GM18498 (cell line): ENCODE measurements around the gene LRRC4C.

Source experiments
- ATAC-seq: cut with Tn5 transposase; IDR thresholded peaks from one replicate; pipeline ENCODE4 v1.9.1; 2021; ENCODE audit warnings: mild to moderate bottlenecking, moderate library complexity; ENCODE audit not compliant: unreplicated experiment

Gene LRRC4C

DNA sequence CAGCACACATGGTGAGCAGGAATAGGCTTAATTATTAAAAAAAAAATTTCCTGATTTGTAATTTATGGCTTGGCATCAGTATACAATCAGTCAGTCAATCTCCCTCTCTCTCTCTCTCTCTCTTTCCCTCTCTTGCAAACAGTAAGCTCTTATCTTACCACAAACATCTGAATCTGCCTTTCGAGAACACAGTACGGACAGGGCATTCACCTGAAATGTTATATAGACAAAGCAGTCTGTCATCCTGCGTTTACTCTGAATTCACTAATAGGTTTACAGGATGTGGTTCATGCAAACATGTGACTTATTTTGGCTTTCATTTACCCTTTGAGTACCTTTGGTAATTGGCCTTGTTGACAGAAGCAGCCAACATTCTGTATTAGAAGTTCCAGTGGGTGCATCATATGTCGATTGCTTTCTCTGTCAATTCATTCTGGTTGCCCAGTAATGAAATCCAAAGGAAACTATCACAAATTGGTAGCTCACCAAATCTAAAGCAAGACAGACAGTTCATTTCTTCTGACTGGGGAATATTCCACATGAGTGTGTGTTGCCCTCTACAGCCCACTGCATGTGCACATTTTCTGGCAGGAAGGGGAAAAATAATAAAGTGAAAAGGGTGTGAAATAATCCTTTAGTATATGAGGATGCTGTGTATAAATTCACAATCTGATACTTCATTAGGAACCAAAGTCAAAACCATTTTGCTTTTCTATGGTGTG lies 1058.2 kb downstream of the LRRC4C start:
- no peak for ATAC-seq

DNA sequence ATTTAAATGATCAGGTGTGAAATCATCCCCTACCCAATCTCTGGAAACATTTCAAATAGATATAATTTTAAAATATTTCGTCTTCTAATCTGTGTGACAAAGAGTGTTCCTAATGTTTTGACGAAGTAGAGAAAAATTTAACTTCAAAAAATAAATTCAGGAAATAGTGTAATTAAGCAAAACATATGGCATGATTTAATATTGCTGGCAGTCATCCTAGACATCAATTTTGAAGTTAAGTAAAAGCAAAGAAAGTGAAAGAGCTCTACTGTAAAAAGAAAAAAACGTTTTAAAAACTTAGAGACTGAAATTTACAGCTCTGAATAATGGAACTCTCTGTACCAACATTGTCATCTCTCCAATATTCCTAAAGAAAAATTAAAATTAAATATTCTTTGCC lies 1062.3 kb downstream of the LRRC4C start:
- no peak for ATAC-seq

DNA sequence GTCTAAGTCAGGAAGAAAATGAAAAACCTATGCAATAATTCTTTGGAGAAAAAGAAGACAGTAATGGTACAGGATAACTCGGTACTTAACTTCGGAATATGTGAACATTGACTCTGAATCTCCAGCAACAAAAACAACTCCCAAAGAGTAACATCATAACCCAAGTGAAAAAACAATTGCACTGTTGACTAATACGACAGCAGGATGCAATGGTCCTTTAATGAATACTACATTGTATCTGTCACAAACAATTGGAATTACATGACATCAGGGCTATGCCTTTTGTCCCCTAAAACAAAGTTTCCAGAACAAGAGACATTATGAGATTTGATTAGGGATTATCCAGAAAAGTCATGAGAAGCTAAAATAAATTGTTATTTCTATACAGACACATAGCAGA lies 1065.9 kb downstream of the LRRC4C start:
- no peak for ATAC-seq

DNA sequence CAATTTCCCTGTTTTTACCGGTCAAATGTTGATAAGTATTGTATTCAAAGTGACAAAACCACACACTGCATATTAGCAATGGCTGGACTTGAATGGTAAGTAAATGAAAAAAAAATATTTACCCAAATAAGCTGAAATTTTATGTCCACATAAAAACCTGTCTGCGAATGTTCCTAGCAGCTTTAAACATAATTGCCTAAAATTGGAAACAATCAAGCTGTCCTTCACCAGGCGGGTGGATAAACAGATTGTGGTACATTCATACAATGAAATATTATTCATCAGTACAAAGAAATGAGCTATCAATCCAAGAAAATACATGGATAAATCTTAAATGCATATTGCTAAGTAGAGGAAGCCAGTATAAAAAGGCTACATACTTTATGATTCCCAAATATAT lies 1067.8 kb downstream of the LRRC4C start:
- no peak for ATAC-seq

DNA sequence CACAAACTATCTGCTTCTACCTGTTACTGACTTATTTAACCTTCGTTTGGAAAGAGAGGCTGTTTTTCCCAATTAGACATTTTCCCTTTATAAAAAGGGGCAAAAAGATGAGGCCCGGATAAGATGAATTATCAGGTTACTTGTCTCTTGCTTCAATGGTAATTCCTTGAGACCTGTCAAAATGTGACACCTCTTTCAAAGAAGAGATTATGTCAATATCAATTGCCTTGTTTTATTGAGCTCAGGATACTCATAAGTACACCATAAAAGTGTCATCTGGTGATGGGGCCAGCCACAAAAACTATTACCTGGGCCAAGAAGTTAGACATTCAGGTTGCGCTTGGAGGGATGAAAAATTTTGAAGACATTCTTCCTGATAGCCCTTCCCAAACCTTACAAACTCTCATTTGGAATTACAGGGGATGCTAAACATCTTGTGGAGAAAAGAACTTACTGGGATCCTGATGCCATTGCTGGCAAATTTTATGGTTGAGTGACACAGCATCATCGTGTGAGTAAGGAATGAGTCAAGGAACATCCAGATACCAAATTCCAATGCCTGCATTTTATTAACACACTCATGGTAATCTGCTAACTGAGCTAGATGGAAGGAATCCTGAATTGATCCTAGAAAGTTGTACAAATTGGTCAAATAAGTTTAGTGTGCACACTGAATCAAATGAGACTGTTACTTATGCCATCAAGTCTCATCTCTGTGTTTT lies 1071.2 kb downstream of the LRRC4C start:
- no peak for ATAC-seq

DNA sequence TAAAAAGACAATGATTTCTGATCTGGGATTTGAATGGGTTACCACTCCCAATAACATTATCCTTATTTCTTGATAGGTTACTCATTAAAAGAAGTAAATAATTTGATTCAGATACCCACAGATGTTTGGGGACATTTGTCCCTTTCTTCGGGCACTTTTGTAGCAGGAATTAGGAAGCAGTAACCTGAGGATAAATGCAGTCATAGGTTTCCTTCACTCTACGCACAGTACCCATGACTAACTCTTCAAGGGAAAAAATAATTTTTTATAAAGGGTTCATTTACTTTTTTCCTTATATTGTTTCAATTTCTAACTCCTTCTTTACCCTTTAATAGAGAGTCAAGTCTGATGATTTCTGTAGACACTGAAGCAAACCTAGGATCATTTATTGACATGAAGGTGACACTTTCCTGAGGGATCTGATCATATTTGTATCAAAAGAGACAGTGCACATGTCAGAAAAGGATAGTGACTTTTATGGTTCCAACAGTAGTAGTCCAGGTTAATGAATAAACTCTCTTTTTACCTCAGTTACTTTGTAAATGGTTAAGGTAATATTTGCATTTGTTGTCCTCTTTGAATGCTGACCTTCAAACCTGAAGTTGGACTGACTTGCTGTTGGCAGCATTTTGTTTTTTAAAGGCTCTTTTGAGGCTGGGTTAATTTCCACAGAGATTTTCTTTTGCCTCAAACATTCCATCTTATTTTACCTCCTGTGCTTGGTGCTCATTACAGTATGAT lies 1072.0 kb downstream of the LRRC4C start:
- ATAC-seq: no peak

DNA sequence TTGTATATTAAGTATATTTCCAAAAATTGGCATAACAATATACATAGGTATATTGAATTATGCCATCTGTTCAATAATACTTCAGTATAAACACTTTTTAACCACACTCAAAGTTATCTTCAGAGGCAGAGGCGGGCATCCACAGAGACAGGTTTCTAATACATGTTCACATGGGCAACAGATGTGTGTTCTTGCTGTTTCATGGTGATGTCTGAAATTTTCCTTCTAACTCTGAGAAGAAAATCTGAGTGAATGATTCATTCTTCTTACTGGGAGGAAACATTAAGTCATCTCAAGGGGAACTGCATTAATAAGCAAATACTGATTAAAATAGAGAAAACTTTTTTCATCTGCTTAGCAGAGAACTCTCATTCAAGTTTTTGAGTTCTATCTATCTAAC lies 1074.5 kb downstream of the LRRC4C start:
- ATAC-seq: no peak

DNA sequence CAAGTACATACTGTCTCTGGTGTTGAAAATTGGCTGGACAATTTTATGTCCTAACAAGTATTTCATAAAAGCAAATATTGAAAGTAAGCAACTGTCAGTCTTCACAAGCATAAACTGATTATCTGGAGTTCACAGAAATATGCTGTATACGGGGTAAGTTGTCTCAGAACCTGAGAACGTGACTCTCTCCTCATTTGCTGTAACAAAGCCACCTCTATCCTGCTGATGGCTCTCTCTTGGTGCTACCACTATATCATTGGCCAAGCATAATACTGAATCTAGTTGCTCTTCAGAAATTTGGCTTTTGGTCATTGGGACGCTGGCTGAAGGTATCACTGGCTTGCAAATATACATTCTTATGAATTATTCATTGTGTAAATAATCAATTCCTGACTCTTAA lies 1078.0 kb downstream of the LRRC4C start:
- no peak for ATAC-seq

DNA sequence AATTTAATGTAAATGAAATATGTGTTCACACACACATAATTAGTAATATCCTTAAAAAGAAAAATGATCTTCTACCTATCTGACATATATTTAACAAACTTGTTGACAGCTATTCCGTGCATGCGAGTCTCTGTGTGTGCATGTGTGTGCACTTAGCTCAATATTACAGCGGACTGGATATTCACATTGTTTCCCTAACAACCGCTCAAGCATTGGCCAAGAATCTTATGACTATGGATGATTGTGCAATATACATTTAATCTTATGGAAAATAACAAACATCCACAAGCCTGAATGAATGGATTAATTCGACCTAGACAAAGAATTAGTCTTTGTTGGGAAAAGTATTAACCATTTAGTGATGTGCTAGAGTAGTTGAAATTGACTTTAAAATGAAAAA lies 1078.6 kb downstream of the LRRC4C start:
- ATAC-seq: no peak

DNA sequence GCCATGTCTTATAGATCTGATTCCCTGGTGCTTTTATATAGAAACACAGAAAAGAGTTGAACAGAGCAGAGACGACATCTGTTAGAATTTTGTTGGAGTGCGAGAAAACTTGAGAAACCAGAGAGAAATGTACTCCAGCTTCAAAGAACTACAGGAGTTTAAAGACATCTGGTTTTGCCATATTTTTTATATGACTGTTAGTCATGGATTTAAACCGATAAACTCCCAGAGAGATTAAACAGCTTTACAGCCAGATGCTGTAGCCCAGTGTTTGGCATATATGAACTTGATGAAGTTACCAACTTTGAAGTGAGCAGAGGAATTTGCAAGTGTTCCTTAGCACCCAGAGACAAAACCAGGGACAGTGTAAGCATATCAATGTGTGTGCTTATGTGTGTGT lies 1083.1 kb downstream of the LRRC4C start:
- ATAC-seq: no peak

DNA sequence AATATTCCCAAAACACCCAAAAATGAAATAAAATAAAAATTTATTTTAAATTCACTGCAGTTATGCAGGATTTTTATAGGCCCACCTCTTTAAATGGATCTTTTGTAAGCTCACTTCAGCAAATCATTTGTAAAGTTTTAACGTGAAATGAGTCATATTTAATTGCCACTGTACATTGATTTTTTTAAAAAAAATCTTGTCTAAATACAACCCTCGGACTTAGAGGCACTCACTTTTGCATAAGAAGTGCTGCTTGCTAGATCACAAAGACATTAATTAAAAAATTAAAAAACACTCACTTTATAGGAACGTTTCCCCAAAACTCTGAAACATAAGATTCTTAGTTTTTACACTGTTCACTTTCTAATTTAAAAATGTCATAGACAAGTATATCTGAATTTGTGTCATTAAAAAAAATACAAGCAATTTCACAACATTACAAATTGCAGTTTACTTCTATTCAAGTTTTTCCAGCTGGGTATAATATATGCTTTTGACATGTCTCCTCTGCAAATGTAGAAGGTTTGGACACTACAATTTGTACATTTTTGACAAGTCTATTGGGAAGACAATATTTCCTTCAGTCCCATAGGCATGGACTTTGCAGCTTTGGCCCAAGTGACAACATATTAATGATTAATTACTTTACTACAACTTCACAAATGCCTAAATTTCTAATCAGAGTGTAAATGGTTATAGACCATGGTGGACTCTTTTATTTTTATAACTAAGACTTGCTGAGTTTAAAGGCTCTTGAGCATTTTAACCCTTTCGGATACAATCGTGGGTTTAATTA lies 1088.4 kb downstream of the LRRC4C start:
- no peak for ATAC-seq

DNA sequence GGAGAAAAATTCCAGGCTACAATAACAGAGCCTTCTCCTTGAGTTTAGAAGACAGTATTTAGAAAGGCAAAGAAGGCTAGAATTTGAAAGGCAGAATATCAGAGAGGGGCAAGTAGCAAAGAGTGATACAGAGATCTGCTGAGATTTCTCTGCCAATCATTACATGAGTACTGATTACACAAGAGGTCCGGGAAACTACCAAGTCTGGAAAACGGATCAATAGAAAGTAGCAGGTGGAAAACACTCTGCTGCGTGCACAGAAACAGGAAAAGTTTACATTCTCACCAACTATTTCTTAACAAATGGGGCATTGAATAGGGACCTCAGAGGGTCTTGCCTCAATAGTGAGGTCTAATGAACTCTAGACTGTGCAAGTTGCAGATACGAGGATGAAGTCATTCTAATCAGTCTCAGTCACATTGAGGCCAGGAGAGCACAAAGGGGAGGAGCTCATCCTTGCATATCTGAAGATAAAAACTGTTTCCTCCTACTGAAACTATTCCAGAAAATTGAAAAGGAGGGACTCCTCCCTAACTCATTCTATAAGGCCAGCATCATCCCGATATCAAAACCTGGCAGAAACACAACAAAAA lies 1099.2 kb downstream of the LRRC4C start:
- ATAC-seq: no peak

DNA sequence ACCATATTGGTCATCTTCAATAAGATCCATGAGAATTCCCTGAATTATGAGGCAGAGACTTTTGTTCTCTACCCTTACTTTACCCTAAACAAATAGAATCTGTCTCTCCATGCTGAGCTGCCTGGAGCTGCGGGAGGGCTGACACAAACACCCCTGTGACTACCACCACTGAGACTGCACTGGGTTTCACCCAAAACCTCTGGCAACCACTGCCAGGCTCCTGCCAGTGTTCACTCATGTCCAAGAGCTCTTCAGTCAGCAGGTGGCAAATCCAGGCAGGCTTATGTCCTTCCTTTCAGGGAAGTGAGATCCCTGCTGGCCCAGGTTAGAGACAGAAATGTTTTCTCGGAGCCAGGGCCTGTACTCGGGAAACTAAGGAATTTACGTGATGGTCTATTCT lies 1105.3 kb downstream of the LRRC4C start:
- ATAC-seq: no peak

DNA sequence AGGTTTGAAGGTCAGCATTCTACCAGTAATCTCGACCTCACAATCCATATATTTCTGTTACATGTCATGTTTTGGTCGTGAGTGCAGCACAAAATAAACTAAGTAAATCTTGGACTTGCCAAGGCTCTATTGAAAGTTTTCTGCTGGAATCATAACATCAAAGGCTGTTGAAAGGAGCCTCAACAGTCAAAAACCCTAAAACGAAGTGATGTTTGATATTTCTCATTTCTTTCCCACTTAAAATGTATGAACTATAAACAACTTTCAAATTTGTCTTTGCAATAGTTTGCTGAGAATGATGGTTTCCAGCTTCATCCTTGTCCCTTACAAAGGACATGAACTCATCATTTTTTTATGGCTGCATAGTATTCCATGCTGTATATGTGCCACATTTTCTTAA lies 1118.5 kb downstream of the LRRC4C start:
- ATAC-seq: no peak

DNA sequence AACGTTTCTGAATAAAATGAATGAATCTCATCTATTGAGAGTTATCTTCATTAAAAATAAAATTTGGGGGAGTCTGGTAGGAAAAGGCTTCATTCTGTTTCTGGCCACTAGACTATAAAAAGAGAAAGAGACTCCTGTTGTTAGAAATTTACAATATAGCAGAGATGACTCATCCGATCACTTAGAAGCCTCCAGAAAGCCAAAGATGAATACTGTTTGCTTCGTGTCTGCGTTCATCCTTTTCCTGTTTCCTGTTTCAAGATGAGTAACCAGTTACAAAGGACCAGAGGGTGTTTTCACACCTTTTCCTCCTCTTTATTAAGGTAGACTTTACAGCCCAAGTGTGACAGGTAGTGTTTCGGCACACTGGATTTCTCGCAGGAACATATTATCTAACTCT lies 1120.7 kb downstream of the LRRC4C start:
- ATAC-seq: no peak

DNA sequence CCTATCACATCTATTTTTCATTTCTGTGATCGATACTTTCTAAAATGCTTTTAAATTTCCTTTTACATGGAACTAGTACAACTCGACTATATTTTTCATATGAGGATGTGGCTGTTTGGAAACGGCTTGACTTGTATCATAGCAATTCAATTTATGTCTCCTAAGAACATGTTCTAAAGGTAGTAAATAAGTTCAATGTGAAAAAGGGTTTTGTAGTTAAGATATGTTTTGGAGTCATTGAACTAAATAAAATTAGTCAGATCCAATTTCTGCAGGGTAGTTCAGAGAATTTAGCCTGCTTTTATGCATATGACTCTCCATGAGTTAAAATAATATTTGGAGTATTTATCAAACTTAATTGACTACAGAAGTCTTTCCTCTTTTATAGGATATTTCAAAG lies 1121.4 kb downstream of the LRRC4C start:
- no peak for ATAC-seq

DNA sequence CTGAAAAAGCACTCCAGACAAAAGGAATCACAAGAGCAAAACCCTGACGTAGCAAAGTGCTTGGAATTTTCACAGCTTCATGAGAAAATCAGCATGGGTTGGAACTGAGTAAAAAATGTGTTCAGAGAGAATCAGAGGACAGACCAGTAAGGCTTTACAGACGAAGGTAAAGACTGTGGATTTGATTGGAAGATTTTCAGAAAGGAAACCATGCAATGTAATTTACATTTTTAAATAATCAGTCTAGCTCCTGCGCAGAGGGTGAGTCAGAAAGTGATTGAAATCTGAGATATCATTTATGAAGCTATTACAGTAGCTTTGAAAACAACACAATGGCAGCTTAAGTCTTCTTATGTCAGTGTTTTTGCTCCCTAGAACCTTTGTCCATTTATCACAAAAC lies 1122.3 kb downstream of the LRRC4C start:
- ATAC-seq: no peak

DNA sequence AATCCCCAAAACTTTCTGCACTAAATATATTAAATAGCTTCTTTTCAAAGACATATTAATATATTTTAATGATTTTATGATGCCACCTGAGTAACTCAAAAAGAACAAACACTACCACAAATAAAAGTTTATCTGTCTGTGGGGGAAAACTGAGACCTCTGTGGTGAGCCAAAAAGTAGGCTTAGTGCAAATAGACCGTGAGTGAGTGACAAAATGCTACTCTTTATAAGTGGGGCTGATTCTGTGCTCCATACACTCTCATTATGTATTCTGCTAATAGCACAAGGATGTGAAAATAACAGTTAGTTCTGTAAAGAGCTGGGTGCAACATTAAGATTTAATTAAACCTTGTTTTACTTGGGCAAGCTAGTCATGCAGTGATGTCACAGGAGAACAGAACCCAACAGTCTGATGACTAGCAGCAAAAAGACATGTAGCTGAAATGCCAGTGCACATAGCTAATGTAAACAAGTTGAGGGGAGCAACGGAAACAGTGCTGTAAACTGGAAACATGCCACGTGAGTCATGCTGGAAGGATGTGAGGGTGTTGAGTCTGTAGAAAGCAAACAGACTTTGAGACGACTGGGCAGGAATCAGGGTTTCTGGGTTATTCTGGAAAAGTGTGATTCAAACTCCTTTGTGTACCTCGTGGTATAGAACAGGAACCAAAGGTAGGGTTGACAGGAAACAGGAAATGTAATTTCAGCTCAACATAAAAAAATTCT lies 1130.4 kb downstream of the LRRC4C start:
- no peak for ATAC-seq

DNA sequence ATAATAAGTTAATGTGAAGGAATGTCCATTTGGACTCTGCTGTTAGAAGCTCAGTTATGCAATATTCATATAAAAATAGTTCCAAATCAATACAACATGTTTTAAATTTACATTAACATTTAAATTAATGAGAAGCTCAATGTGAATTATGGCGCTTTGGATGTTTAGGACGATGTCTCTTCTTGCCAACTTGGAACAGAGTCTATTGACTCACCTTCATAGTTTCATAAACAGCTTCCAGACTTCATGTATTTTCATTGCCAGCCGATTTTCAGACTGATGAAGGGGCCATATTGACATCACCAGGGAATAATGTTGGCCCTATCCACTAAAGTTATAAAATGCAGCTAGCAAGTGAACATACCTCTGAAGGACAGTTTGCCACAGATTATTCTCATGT lies 1136.2 kb downstream of the LRRC4C start:
- no peak for ATAC-seq

DNA sequence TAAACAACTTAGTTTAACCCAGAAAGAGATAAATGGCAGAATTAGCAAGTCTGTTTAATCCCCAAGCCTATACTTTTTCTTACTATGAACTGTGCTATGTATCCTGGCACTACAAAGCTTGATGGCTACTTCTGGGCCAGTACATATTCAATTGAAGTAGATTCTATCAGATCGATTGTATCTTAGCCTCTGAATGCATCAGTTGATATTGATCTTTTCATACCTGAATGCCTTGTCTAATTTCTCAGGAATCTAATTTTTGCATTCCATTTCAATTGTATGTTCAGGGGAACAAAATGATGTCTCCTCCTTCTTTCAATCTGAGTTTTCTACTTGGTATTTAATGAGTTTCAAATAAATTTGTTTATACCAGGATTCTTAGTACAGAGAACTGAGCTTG lies 1137.9 kb downstream of the LRRC4C start:
- ATAC-seq: no peak
